Hematopoietic multipotent progenitor cell treated with erythropoietin and hydrocortisone succinate and interleukin-3 and kit ligand, for 15 days (in vitro differentiated cells): ENCODE results near the gene CACNA2D4.

Experiments used
- DNase-seq: peaks from one replicate; pipeline ENCODE4 v3.0.0-alpha.2; 2015; ENCODE audit warnings: low spot score

Gene CACNA2D4

DNA sequence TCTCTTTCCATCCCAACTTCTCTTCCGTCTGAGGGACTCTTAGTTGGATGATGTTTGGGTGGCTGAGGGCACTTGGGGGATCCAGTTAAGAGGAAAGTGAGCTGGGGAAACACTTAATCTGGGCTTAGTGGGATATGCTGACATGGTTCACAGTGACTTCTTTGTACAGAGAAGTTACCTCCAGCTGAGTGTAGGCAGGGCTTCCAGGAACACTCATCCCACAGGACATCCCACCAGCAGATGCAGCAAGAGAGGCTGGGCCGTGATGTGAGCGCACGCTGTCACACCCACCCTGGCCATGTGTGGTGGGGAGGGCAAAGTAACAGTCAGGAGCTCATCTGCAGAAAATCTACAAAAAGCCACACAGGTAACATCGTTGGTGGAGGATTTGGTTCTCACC is 832 bp upstream of the CACNA2D4 start:
- no peak for DNase-seq

DNA sequence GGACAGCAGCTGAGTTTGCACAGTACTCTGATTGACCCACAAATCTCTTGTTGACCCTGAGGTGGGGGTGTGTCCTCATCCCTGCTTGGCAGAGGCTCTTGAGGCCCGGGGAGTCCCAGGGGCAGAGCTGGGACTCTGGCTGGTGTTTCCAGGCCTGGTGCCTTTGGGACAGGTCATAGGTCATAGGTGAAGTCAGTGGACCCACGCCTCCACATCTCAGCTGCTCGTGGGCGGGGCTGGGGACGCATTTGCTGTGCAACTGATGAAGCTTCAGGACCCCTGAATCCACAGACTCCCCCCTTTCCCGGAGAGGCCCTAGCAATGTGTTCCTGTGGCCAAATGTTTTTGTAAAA is 408 bp upstream of the CACNA2D4 start:
- DNase-seq = no peak

DNA sequence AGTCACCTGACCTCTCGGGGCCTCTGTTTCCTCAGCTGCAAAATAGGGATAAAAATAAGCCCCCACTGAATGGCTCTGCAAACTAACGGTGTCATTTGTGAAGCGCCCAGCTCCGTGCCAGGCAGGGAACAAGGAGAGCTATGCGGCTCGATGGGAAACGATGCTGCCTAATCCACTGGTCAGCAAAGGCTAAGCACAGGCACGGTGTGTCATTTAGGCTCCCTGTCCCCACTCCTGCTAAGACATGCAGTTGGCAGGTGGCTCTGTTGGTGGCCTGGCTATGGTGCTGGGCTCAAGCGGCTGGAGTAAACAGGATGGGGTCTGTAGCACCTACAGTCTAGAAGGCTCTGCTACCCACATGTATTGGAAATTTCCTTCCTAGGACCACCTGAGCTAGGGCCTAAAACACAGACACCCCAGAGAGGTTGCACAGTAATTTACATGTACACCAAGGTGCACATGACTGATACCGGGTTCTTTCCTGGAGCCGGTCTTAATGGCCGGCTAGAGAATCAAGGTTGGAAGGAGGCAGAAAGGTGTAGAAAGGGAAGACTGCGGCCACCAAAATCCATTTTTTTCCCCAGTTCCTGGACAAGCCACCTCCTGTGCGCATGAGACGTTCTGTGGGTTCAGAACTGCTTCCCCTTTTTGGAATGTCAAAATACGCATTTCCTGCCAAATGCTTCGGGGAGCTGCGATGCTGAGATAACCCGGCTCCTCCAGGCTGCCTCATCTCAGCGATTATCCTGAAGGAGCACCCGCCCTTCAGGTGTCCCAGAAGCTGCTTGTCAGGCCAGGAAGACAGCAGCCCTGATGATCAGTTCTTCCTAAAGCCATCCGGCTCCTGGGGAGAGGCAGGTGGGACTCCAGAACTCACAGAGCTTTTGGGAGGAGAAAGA is 1.0 kb downstream of the CACNA2D4 start:
- DNase-seq = peak; percentile 82

DNA sequence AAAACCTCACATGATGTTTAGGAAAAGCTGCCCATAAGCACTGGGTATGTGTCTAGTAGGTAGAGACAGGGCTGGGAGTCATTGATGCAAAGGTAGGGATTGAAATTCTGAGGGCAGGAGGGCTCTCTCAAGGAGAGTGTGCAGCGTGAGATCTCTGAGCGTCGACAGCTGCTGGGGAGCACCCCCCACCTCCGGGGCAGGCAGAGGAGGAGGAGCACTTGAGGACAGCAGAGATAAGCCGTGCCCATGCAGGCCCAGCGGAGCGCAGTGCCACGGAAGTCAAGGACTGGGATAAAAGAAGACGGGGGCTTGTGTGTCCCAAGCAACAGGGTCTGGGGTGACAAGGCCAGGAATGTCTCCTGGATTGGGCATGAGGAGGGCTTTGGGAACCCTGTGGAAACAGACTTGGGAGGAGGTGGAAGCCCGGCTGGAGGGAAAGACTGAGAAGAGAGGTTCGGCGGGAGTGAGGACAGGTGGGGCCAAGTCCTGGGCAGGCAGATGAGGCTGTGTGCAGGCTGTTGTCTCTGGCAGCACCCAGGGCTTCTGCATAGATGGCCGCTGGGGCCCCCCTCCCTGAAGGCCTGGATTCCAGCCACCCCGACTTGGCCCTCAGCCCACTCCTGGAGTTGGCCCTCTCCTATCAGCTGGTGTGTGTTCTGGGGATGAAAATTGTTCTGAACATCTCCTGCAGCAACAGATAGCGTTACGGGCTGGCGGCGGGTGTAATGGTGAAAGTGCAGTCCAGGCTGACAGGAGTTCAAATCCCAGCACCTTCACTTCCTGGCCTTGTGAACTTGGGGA is 1.9 kb downstream of the CACNA2D4 start:
- peak; percentile 95 for DNase-seq

DNA sequence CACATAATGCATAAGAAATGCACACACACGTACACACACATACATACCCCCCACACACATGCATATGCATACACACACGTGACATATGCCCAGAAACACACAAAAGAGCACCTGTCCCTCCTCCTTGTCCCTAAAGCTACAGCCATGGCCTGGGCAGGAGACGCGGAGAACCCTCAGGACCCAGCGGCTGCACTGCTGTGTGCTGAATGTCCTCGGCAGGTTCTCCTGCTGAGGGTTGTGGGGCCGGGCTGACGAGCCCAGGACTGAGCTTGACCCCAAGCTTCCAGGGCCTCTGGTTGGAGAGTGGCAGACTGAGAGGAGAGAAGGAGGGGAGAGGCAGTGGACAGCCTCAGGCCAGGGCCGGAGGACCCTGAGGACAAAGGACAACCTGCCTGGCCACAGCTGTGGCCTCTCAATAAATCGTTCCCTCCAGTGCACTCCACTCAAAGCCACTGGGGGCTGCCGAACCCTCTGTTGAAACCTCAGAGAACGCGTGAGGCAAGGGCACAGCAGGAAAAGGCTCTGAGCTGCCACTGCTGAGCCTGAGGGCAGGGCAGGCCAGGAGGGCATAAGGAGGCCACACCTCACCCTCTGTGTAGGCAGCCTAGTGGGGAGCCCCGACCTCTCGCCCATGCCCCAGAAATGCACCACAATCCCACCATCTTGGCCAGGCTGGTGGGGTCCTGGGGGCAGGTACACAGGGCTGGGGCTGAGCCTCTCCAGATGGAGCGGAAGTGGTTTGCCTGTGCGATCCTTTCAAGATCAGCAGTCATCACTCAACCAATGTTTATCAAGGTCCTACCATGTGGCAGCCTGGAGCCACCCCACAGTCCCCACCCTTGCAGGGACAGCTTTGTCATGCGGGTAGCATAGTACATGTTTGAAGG is 3.1 kb downstream of the CACNA2D4 start:
- DNase-seq = peak; percentile 94

DNA sequence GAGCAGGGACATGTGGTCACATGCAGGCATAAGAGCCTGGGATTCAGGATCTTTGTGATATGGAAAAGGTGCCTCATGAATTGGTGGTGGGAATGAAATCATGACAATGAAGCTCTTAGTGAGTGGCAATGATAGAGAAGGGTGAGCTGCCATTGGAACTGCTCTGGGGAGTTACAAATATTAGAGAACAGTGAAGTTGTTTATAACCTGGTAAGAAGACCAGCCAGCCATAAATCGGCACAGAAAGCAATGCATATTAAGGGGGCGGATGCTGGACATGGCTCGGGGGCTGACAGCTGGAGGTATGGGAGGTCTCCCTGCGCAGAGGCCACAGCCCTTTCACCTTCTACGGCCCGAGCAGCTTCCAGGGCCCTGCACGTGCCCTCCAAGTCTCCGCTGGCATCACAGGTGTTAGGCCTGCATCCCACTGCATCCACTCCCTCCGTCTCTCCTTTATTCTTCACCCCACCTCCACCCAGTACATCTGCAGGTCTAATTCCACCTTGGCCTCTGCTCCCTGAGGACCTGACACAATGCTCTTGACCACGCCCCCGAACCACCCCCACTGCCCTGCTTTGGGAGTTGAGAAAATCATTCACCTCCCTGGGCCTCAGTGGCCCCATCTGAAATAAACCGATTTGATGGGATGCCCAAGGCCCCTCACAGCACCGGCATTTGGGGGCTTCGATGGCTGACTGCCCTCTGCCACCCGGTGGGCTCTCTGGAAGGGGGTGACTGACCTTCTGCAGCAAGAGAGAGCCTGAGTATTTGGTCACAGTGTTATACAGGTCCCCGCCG is 4.1 kb downstream of the CACNA2D4 start:
- no peak for DNase-seq

DNA sequence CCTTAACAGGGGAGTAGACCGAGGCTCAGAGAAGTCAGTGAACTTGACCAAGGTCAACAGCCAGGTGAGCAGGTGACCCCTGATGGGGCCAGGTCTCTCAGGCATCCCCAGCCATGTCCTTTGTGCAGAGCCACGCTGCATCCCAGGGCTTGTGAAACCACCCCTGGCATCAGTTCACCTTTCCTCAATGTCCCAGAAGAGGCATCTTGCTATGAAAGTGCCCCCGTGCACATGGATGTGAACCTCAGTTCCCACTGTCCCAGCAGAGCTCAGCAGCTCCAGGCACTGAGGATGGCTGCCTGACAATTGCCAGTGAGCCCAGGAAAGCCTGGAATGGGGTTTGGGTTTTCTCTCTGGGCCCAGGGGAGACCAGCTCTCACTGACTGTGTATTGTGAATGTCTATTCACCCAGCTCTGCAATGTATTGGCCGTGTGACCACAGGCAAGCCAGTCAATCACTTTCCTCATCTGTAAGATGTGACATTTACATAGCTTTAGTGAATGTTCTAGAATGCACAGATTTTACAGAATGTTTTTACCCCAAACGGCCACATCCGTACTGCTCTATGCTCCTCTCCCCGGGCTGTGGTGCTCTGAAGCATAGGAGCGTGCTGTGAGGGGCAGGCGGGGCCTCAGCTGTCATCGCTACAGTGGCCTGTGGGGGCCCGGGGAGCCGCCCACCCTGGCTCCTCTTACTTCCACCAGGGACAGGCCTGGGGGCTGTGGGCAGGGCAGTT is 4.9 kb downstream of the CACNA2D4 start:
- no peak for DNase-seq

DNA sequence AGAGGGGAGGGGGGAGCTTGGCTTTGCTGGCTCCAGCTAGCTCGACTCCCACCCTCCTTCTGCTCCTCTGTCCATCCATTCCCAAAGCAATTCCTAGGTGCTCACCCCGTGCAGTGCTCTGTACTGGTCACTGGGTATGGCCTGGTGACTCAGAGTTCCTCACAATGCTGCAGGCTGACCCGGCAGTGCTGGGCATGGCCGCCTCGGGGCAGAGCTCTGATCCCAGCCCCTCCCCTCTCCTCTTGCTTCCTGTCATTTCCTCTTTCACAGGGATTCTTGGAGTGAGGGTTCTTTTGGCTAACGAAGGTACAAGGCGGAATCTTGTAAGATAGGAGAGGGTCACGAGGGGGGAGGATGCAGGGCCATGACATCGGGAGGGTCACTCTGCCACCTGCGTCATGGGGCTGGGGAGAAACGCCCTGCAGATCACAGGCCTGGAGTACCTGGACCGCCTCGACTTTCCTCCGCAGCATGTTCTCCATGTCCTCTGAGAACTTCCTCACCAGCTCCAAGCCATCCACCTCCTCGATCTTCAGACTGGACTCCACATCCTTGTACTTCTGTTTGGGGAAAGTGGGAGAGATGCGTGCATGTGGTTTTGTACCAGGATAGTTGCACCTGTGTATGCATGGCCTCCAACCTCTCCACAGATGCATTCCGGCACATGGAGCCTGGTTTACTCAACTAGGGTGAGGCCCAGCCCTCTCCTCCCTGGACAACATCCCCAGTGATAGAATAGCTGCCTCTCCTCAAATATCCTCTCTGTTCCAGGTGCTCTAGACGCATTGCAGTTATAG is 5.7 kb downstream of the CACNA2D4 start:
- no peak for DNase-seq

DNA sequence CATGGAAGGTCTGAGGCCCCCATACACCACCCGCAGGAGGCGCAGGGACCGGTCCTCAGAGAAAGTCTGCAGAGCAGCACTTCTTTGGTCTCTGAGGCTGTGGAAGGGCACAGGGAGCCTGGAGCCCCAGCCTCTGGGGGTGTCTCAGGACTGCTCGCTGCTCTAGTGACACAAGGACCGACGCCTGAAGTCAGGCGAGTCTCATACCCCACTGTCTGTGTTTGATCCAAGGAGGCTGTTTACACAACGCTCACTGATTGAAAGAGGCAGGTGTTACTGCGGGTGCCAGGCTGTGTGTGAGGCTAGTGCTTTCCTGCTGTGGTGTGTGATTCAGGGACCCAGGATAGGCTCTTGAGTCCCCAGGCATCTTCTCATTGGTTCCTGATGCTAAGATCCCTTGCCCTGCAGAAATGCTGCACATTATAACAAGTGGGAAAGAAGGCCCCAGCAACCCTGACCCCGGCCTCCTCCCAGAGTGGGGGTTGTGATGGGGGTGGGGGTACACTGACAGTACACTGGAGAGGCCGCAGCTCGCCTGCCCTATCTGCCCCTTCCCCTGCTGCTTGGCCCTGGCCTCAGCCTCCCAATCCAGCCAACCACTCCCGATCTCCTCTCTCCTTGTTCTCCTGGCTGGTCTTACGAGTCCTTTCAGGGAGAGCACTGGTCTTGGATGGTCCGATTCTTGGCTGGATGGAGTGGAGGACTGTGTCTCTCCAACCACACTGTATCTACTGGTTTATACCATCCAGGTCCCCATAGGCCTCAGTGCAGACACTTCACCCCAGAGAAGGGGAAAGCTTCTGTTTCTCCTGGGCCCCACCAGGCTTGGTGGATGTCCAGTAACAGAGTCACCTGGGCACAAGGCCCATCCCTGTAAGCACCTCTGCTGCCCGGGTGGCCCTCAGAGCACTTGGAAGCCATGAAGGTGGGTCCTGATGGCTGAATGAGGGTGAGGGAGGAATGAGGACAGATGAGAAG is 6.6 kb downstream of the CACNA2D4 start:
- no peak for DNase-seq

DNA sequence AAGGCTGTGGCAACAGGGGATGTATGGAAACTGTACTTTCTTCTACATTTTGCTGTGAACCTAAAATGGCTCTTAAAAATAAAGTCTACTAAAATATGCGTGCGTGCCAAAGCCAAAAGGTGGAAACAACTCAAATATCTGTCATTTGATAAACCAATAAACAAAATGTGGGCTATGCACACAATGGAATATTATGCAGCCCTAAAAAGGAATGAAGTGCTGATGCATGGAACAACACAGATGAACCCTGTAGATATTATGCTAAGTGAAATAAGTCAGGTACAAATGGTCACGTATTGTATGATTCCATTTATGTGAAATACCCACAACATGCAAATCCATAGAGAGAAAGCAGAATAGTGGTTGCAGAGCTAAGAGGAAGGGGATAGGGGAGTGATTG is 8.0 kb downstream of the CACNA2D4 start:
- no peak for DNase-seq

DNA sequence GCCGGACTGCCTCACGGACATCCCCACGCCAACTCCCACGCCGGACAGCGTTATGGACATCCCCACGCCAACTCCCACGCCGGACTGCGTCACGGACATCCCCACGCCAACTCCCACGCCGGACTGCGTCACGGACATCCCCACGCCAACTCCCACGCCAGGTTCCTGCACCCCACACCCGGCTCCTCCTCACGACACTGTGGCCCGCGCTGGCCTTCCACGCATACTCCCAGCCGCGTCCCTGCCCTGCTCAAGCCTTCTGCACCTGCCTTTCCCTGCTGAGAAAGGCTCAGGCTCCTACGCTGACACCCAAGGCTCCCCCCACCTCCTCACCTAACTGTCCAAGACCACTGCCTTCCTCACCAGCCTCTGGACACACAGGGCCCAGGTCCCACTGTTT is 9.7 kb downstream of the CACNA2D4 start:
- no peak for DNase-seq

DNA sequence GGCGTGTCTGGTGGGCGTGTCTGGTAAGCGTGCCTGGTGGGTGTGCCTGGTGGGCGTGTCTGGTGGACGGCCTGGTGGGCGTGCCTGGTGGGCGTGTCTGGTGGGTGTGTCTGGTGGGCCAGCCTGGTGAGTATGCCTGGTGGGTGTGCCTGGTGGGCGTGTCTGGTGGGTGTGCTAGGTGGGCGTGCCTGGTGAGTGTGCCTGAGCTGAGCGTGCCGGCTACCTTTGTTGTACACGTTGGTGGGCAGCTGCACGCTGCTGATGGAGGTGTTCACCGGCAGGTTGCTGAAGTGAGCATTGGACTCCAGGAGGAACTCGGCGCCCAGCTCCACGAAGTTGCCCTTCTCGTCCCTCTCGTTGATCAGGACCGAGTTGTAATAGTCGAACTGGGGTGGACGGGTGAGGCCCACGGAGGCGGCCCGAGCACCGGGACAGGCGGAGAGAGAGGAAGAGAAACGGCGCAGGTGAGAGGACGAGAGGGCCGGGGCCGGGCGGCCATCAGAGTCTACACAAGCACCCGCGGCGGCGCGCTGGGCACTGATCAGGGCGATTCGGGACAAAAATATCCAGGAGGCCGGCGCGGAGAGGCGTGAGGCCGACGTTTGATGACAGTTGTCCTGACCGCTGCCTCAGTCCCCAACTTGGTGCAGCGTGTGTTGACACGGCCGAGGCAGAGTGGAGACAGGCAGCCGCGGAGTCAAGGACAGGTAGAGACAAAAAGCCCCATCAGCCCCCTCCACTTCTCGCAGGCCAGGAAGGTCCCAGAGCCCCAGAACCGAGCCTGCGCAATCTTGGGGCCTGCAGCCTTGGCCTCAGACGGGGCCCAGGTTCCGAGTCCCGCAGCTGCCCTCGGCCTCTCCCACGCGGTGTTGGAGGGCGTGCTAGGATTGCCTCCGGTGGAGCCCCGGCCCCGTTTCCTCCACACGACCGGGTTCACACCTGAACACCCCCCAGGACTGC is 10.5 kb downstream of the CACNA2D4 start:
- DNase-seq = peak; percentile 85

DNA sequence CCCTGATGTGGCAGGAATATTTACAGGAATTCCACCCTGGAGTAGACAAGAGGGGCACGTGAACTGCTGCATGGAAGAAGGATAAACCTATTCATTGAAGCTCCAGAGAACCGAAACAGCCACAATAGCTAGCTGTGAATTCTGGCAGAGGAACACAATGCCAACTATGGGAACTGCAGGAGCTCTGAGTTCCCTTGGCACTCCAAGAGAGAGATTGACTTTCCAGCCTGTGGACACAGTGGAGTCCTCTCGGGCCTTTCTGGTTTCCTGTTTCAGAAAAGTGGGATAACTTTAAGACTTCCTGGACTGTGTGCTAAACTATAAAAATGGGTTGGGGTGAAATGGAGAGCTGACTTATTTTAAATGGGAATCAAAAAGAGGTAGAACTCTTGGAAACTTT is 11.9 kb downstream of the CACNA2D4 start:
- DNase-seq = no peak

DNA sequence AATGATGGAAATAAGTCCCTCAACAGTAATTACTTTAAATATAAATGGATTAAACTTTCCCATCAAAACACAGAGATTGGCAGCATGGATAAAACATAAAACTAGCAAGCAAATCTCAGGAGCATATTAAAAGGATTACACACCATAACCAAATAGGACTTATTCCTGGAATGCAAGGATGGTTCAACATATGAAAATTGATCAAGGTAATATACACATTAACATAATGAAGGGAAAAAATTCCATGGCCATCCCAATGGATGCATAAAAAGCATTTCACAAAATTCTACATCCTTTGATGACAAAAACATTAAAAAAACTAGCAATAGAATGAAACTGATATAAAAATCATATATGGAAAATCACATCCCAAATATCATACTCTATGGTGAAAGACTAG is 13.6 kb downstream of the CACNA2D4 start:
- DNase-seq = no peak

DNA sequence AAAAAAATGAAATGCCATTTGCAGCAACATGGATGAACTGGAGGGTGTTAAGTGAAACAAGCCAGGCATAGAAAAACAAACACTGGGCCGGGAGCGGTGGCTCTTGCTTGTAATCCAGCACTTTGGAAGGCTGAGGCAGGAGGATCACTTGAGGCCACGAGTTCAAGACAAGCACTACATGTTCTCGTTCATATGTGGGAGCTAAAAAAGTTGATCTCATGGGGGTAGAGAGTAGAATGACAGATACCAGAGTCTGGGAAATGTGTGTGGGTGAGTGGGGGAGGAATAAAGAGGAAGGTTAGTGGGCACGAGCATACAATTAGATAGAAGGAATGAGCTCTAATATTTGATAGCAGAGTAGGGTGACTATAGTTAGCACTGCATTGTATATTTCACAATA is 21.5 kb downstream of the CACNA2D4 start:
- no peak for DNase-seq

DNA sequence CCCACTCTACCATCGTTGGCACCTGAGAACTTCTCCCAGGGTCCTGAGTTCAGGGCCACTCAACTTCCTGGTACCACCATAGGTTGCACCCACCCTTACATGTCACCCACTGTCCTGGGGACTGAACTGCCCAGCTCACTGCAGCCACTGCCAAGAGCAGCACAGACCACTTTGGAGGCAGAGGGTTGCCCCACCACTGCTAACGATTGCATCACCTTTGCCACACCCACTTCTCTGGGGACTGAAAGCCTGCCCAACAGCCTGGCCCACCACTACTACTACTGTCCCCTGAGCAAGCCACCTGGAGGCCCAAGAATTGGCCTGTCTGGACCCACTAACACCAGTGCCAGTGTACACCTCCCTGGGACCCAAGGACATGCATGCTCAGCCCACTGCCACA is 27.6 kb downstream of the CACNA2D4 start:
- no peak for DNase-seq

DNA sequence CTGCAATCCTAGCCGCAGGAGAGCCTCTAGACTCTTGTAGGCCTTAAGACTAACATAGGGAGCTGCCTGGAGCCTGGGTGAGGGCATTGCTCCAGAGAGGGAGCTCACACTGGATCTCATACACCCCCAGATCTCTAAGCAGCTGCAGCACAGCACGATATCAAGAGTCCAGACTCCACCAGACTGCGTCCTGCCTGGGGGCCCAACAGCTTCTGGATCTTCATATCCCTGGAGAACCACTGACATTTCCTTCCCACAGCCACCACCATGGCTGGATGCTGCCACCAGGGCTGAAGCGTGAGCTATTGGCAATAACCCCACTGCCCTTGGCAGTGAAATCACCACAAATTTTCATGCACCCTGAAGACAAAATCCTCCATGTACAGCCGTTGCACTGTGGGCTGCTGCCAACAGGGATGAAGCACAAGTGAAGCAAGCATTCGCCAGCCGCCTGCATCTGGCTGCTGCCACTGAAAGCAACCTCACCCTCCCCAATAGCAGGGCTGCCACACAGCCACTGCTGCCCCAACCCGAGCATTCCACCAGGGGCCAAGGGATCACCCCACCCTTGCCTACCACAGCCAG is 28.2 kb downstream of the CACNA2D4 start:
- DNase-seq = no peak
